ENCODE data around the gene CACNA2D4.

CACNA2D4 gene

GRCh38 chr12:1934068-1934467 is 15.6 kb upstream of the CACNA2D4 start:
- DNase-seq, result no peak

DNA sequence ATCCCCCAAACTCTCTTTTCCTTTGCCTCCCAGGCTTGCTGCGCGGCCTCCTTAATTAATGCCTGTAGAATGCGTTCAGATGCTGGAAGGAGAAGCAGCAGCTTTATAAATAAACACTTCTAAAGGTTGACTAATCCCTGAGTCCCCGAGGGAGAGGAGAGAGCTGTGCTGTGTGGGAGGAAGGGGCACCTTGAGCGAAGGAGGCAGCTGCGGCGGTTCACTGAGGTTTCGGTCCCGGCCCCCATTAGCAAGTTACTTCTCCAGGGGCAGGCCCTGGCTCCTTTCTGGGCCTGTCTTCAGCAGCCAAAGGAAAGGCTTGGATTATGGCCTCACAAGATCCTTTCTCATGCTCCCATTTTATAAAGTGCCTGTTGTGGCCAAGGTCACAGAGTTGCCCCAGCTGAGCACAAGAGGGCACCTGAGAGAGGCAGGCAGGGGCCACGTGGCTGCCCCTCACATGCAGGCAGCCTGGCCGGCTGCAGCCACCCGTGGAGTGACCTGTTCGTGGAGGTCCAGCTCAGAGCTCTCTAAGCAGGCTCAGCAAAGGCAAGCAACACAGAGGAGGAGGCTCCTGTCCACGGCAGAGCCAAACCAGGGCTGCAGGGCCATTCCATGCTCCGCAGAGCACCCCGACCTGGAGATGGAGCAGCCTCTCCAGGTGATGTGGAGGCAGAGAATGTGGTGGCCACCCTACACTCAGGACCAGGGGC is 15.0 kb upstream of the CACNA2D4 start:
- no peak for DNase-seq

- DNase-seq, result no peak
Observed at GRCh38 chr12:1932264-1932777, 13.9 kb upstream of the CACNA2D4 start.

GRCh38 chr12:1931642-1932041 is 13.2 kb upstream of the CACNA2D4 start:
- DNase-seq, result no peak

DNA sequence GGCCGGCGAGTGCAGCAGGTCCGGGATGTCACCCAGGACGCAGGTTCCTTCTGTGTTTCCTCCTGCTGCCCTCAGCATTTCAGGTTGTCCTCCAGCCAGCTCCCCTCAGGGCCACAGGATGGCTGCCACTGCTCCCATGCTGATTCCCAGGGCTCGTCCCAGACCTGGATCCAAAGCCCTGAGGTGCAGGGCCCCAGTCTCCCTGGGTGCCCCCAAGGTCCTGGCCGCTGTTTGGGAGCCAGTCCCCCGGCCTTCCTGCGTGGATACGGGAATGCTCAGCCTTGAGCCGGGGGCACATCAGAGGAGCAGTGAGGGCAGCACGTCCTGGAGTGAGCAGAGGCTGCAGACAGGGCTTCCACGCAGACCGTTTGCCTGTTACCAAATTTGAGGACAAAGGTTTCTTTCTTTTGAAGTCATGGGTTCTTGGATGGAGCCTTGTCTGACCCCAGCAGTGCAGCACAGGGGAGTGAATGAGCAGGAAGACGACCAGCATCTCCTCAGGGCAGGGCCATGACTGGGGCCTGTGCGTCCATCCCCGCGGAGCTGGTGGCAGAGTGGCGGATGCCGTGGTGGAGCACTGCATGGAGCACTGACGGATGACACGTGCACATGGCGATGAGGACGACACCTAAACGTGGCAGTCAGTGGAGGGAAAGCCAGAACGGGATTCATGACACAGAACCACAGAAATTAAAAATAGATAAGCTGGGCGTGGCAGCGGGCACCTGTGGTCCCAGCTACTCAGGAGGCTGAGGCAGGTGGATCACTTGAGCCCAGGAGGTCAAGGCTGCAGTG is 12.5 kb upstream of the CACNA2D4 start:
- peak; percentile 3 for DNase-seq

- peak; percentile 9 for DNase-seq
Observed at GRCh38 chr12:1929985-1930802, 11.7 kb upstream of the CACNA2D4 start.

DNA sequence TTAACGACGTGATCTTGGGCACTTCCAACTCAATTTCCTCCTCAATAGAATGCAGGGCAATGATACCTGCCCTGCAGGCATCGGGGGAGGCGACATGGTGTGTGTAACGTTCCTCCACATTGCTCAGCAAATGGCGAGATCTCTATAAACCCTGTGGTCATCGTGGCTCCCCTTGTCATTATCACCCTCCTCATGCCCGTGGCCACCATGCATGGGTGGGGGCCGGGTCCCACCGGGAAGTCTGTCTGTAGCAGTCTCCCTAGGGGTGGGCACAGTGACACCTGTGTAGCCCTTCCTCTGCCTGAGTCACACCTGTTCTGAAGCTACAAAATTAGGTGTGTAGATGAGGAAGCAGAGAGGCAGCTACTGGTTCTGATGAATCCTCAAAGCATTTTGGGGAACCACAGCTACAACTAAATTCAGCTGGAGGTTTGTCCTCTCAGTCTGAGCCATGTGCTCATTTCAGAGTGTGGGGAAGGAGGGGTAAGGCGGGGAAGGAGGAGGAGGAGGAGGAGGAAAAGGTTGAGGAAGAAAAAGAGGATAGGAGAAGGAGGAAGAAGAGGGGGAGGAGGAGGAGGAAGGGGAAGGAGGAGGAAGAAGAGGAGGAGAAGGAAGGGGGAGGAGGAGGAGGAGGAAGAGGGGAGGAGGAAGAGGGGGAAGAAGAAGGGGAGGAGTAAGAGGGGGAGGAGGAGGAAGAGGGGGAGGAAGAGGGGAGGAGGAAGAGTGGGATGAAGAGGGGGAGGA is 11.0 kb upstream of the CACNA2D4 start:
- no peak for DNase-seq

DNA sequence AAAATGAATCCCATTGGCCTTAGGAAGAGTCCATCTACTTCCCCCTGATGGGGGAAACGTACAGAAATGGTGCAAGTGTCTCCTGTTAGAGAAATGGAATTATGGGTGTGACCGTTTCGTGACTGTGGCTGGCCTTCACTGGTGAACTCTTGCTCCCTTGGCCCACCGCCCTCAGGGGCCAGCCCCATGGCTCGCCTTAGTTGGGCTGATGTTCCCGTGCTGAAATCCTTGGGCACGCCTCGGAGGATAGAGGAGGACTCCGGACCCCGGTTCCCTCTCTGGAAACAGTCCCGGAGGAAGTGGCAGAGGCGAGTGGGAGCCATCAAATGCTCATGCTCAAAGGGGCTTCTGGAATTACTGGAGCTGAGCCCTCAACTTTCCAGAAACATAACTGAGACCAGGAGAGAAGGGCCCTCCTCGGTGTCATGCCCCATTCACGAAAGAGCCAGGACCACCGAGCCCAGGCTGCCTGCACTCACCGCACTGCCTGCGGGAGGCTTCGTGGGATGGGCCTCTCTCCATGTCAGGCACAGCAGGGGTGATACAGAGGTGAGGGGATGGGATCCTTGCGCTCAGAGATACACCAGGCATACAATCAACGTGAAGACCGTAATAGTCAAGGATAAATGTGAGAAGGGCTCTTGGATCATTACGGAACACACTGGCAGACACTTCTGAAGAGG is 10.1 kb upstream of the CACNA2D4 start:
- peak; percentile 7 for DNase-seq

DNA sequence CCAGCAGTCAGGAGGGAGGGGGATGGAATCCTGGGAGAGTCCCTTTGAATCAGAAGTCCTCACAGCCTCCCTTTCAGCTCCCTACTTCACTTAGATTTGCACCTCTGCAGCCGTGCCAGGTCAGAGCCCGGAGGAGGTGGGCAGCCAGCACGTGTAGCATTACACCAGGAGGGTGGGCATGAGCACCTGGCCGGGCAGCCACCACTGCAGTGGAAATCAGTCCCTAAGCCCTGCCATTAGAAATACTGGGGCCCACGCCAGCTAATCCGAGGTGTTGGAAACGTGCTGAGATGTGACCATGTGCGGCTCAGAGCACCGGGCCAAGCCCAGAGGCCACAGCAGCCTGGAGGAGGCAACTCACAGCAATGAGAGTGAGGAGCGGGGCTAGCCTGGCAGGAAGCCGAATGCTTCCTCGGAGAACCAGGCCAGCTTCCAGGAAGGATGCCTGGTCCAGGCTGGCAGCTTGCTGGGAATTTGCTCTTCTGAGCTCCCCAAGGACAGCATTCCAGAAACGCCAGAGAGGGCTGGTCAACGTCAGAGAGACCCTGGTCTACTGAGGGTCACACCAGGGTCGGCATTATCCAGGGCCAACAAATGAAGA is 9.4 kb upstream of the CACNA2D4 start:
- peak; percentile 10 for DNase-seq

DNA sequence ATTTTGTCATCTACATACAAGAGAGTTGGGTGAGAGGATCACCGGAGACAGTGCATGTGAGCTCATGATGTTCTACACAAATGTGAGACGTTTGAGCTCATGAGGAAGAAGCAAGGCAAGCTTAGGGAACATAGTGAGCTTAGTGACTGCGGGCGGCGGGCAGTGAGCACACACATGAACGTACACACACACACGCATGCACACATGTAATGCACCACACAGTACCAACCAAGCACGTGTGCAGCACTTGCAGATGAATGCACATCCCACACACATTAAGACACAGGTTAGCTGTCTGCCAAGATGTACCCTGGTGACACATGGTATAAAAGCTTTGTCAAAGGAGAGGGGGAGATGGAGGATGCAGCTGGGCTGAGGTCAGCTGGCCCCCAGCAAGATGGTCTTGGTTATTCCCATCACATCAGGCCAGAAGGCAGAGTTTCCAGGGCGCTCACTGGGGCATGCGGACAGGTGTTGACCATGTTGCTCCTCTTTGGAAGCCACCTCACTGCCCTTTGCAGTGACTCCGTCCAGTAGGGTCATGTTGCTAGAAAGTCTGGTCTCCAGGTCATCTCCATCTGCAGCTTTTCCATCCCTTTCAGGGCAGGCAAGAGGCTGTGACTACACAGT is 8.7 kb upstream of the CACNA2D4 start:
- DNase-seq, result no peak

- DNase-seq, result no peak
Observed at GRCh38 chr12:1926251-1926657, 7.8 kb upstream of the CACNA2D4 start.

DNA sequence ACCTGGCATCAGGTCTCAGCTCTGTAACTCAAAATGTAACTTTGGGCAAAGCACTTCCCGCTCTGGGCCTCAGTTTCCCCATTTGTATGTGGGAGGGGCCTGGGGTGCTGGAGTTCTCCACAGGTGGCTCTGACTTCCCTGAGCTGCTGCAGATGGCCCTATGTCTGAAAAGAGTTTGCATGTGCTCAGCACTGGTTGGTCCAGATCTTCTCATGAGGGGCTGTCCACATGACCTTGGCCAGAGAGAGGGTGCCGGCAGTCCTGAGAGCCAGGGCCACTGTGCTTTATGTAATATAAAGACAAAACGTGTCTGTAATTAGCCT is 7.2 kb upstream of the CACNA2D4 start:
- no peak for DNase-seq

DNA sequence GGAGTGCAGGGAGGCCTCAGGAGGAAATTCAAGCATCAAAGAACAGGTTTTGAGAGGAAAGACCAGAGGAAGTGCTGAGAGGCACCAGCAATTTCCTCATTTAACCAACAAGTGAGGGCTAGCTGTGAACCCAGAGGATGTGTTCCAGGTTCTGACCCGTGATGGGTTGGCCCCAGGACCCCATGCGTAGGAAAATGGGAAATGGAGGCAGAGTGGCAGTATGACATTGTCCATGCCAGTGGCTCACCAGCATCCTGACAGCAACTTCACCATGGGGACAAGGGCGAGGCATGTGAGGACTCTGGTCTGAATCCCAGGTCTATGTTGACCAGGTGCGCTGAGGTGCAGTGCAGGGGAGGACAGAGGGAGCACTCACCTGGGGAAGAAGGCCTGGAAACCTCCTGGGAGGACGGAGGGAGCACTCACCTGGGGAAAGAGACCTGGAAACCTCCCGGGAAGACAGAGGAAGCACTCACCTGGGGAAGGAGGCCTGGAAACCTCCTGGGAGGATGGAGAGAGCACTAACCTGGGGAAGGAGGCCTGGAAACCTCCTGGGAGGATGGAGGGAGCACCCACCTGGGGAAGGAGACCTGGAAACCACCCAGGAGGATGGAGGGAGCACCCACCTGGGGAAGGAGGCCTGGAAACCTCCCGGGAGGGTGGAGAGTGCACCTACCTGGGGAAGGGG is 6.7 kb upstream of the CACNA2D4 start:
- peak; percentile 14 for DNase-seq

DNA sequence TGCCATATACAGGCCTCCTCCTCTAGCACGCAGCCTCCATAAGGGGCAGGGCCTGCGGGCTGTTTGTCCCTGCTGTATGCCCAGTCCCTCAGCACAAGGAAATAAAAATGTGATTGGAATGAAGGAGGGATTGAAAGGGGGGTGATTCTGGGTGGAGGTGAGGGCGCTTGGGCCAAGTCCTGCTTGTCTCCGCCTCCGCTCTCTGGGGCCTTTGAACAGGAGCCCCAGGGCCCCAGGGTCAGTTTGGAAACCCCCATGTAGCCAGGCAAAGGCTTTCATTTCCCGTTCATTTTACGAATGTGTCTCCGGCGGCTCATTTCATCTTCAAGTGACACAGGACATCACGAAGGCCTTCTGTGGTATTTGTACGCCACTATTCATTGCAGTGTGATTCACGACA is 4.5 kb upstream of the CACNA2D4 start:
- no peak for DNase-seq

GRCh38 chr12:1922075-1922709 is 3.7 kb upstream of the CACNA2D4 start:
- DNase-seq, result peak; percentile 8

- DNase-seq, result peak; percentile 15
Observed at GRCh38 chr12:1920971-1921370, 2.5 kb upstream of the CACNA2D4 start.

GRCh38 chr12:1920436-1920835 is 2.0 kb upstream of the CACNA2D4 start:
- DNase-seq, result no peak

DNA sequence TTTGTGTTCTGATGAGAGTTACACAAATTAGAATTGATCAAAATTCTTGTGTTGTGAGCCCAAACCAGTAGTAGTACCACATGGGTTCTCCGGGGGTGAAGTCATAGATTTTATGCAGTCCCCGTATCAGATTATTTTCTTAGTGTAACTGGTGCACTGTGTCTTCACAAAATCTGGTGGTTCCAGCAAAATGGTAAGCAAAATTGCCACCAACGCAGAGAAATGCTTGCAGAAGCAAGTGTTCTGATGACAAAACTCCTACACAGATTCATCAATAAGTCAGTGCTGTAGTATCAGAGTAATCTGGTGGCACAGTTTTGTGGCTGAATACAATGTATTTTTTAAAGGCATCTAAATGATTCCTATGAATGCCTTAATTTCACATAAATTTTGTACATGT is 1.3 kb upstream of the CACNA2D4 start:
- no peak for DNase-seq

DNA sequence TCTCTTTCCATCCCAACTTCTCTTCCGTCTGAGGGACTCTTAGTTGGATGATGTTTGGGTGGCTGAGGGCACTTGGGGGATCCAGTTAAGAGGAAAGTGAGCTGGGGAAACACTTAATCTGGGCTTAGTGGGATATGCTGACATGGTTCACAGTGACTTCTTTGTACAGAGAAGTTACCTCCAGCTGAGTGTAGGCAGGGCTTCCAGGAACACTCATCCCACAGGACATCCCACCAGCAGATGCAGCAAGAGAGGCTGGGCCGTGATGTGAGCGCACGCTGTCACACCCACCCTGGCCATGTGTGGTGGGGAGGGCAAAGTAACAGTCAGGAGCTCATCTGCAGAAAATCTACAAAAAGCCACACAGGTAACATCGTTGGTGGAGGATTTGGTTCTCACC is 832 bp upstream of the CACNA2D4 start:
- DNase-seq, result no peak

- DNase-seq, result no peak
Observed at GRCh38 chr12:1918884-1919236, 408 bp upstream of the CACNA2D4 start.

Data from activated T-cell treated with anti-CD3 and anti-CD28 coated beads, Interleukin-2, amount 50 U/mL, for 1 hour (primary cell).